Hematopoietic multipotent progenitor cell treated with erythropoietin and hydrocortisone succinate and interleukin-3 and kit ligand, for 15 days (in vitro differentiated cells): ENCODE results near the gene CCDC9B.

Experiments
- DNase-seq: peaks from one replicate; pipeline ENCODE4 v3.0.0-alpha.2; 2015; ENCODE audit warnings: low spot score

The CCDC9B gene

GRCh38 chr15:40289140-40289775 lies 51.5 kb downstream of the CCDC9B start:
- DNase-seq: no peak

- DNase-seq: no peak
These were observed 52.8 kb downstream of the CCDC9B start for GRCh38 chr15:40287968-40288367.

- no peak for DNase-seq
These were observed 53.2 kb downstream of the CCDC9B start for GRCh38 chr15:40287505-40287904.

- no peak for DNase-seq
These were observed 53.9 kb downstream of the CCDC9B start for GRCh38 chr15:40286794-40287193.

- no peak for DNase-seq
These were observed 54.6 kb downstream of the CCDC9B start for GRCh38 chr15:40286061-40286532.

GRCh38 chr15:40285554-40286011 lies 55.2 kb downstream of the CCDC9B start:
- DNase-seq: no peak

DNA sequence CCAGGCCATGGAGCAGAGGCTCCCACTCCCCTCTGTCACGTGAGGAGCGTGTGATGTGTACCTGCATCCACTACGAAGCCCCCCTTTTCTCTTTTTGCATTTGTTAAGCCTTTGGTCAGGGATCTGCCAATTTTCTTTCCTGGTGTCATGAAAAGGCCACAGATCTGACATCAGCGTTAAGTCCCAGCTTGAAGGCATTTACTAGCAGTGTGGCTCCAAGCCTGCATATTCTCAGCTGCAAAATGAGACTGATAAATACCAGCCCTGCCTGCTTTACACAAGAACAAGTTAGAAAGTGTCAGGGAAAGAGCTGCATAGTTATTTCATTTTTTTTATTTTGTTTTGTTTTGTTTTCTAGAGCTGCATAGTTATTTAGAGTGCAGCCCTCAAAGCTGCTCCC lies 55.6 kb downstream of the CCDC9B start:
- no peak for DNase-seq

DNA sequence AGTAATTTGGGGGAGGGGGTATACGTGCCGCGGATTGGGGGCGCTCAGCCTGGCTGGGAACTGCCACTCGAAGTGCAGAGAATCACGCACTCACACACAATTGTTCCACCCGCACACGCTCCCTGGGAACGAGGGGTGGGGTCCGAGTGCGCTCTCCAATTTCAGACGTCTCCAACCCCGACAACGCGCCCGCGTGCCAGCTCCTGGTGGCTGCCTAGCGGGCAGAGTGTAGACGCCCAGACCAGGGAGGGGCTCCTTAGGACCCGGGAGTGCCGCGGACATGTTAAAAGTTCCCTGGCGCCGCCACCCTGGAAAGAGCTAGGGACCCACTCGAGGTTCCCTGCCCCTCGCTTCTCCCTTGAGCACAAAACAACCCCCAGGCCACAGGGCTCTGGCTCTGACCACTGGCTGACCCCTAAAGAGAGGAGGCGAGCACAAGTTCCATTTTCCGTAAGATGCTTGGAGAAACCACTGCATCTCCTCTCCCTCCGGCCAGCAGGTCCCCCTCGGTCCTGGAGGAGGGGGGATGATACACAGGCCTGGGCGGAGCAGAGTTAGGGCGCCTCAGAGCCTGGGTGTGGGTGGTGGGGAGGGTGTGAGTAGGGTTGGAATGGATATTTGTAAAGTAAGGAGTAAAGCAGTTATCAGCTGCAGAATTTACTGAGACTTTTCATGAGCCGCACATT lies 57.0 kb downstream of the CCDC9B start:
- no peak for DNase-seq

DNA sequence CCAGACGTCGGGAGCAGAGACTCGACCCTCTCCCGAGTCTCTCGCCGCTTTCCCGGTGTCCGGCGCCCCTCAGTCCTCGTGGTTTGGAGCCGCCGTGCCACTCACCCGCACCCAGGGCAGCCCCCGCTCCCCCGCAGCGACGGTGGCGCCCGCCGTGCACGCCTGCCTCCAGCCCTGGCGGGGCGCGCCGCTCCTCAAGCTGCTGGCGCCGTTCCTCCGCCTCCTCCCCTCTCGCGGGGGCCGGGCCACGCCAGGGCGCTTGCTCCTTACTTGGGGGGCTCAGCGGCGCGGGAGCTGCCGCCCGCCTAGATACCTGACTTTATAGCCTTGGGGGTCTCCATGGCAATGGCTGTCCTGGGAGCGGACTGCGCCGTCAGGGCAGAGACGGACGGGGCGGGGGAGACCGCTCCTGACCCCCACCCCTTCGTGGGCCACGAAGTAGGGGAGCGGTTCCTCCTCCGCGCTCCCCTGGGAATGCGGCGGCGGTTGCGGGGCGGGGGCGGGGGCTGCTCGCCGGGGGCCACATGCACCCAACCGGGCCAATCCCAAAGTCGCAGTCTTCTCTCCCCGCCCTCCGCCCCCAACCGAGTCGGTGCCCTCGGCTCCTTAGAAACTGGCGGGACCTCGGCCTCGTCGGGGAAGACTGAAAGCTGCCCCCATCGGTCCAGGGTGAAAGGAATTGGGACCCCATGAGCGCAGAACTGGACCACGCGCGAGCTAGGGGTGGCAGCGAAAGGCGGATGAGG lies 57.7 kb downstream of the CCDC9B start, which contains the start of gene ANKRD63:
TSS of gene ANKRD63 (minus strand) at position 196 of the 746 bp plus-strand sequence. CDS start 478 bp downstream, outside the sequence.
- DNase-seq: no peak

- DNase-seq: no peak
These were observed 58.4 kb downstream of the CCDC9B start for GRCh38 chr15:40282147-40282868.

GRCh38 chr15:40281801-40282146 lies 59.0 kb downstream of the CCDC9B start:
- DNase-seq: no peak
